Stimulated activated CD8-positive, alpha-beta memory T cell treated with anti-CD3 and anti-CD28 coated beads, Interleukin-4, amount 100 ng/mL, for 4 hours (primary cell): Measurements from ENCODE around the gene ATF1.
A peak's percentile ranks its signal among the peaks of the same experiment; 100 is the strongest.

Experiments
- DNase-seq, 2 donors: peaks; one replicate each; pipeline ENCODE4 v3.0.0-alpha.2; 2020; ENCODE audit warnings: low read depth in 2 of 2, low spot score in 1 of 2

The ATF1 gene

GRCh38 chr12:50763639-50764285 is at the start of gene ATF1:
Gene ATF1 (plus strand): TSS chr12:50764101. CDS start chr12:50780146, 16,045 bp downstream.
- peak; percentile 70 to 83 for DNase-seq

- no peak for DNase-seq
Observed at GRCh38 chr12:50715174-50715573, 48.7 kb upstream of the ATF1 start.

- DNase-seq: no peak
Observed at GRCh38 chr12:50718760-50719159, 45.1 kb upstream of the ATF1 start.

GRCh38 chr12:50720085-50720484 is 43.8 kb upstream of the ATF1 start:
- DNase-seq: no peak

GRCh38 chr12:50720501-50720900 is 43.4 kb upstream of the ATF1 start:
- DNase-seq: no peak

- no peak for DNase-seq
Observed at GRCh38 chr12:50723865-50724264, 40.0 kb upstream of the ATF1 start.

GRCh38 chr12:50725011-50725942 is 38.6 kb upstream of the ATF1 start:
- no peak for DNase-seq

GRCh38 chr12:50727466-50727865 is 36.4 kb upstream of the ATF1 start:
- DNase-seq: no peak

GRCh38 chr12:50728417-50728816 is 35.5 kb upstream of the ATF1 start:
- no peak for DNase-seq

GRCh38 chr12:50728841-50729240 is 35.1 kb upstream of the ATF1 start:
- DNase-seq: no peak

- no peak for DNase-seq
Observed at GRCh38 chr12:50732591-50732990, 31.3 kb upstream of the ATF1 start.

- DNase-seq: no peak
Observed at GRCh38 chr12:50733706-50734105, 30.2 kb upstream of the ATF1 start.

GRCh38 chr12:50734409-50735263 is 29.3 kb upstream of the ATF1 start:
- no peak for DNase-seq

GRCh38 chr12:50739611-50740010 is 24.3 kb upstream of the ATF1 start:
- no peak for DNase-seq

- DNase-seq: no peak
Observed at GRCh38 chr12:50740307-50740706, 23.6 kb upstream of the ATF1 start.

GRCh38 chr12:50742776-50743175 is 21.1 kb upstream of the ATF1 start:
- no peak for DNase-seq

GRCh38 chr12:50745861-50746260 is 18.0 kb upstream of the ATF1 start:
- no peak for DNase-seq

GRCh38 chr12:50746431-50746830 is 17.5 kb upstream of the ATF1 start:
- DNase-seq: no peak

GRCh38 chr12:50747817-50748216 is 16.1 kb upstream of the ATF1 start:
- DNase-seq: no peak

- no peak for DNase-seq
Observed at GRCh38 chr12:50749459-50749882, 14.4 kb upstream of the ATF1 start.

- DNase-seq: no peak
Observed at GRCh38 chr12:50750366-50750765, 13.5 kb upstream of the ATF1 start.
